ENCODE data around the gene WT1.

- TF ChIP-seq, protein P1, sequence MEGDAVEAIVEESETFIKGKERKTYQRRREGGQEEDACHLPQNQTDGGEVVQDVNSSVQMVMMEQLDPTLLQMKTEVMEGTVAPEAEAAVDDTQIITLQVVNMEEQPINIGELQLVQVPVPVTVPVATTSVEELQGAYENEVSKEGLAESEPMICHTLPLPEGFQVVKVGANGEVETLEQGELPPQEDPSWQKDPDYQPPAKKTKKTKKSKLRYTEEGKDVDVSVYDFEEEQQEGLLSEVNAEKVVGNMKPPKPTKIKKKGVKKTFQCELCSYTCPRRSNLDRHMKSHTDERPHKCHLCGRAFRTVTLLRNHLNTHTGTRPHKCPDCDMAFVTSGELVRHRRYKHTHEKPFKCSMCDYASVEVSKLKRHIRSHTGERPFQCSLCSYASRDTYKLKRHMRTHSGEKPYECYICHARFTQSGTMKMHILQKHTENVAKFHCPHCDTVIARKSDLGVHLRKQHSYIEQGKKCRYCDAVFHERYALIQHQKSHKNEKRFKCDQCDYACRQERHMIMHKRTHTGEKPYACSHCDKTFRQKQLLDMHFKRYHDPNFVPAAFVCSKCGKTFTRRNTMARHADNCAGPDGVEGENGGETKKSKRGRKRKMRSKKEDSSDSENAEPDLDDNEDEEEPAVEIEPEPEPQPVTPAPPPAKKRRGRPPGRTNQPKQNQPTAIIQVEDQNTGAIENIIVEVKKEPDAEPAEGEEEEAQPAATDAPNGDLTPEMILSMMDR (conservative IDR thresholded peaks at IDR 0.05; ENCODE audit: low read depth, low read length) = no peak
- TF ChIP-seq POLR2A (IDR thresholded peaks at IDR 0.05; ENCODE audit: low read depth, low read length) = no peak
Observed at GRCh38 chr11:32428665-32429303, 6.6 kb downstream of the WT1 start.
